ENCODE measurements around the gene APOBEC4. TPM values are rescaled to one million over a fixed set of nuclear protein-coding genes. Genes with fewer than 3 reads are reported as not detected.

The APOBEC4 gene
- total and polyA plus RNA-seq, 8 donors = not detected

GRCh38 chr1:183675883-183676585 lies 22.9 kb upstream of the APOBEC4 start:
- no peak overlapping the region for H3K4me3 ChIP-seq
- DNase-seq = no peak
- WGBS, 5 donors = 71 to 96% (median 88%) methylated on average over 3 of the region's 3 CpGs
- H3K27me3 ChIP-seq = no peaks in the 10 kb centered on the region
- peaks cover 0 to 6% (median 3%) of the 10 kb centered on the region in 4 donors for H3K9me3 ChIP-seq
- intact Hi-C loops (cut with DNase I; ENCODE audit: low total_unique reads) = no loop called here
- H3K27ac ChIP-seq = no peak overlapping the region
- H3K4me1 ChIP-seq = no peaks in the 10 kb centered on the region
- H3K36me3 ChIP-seq = no peaks in the 10 kb centered on the region
- TF ChIP-seq POLR2A (IDR thresholded peaks at IDR 0.05) = no peak

DNA sequence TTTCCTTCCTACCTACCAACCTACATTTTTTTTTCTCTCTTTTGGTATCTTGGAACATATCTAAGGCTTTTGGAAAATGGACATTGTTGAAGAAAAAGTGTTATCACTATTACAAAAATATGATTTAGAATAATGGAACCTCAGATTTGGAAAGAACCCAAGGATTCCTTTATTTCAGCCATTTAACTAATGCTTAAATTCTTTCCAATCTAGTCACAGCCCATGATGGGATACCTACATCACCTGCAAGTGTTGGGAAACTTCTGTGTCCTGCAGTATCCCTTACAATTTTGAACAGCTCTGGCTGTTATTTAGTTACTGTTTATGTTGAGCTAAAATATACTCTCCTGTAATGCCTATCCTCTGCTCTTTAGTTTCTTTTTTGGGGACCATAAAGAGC lies 22.3 kb upstream of the APOBEC4 start:
- Histone ChIP-seq H3K4me3 (no peak overlapping the region), H3K27ac (no peak overlapping the region), H3K9me3 (peaks cover 0 to 7% (median 3%) of the 10 kb centered on the region in 4 donors), H3K4me1 (no peaks in the 10 kb centered on the region), H3K36me3 (no peaks in the 10 kb centered on the region), H3K27me3 (no peaks in the 10 kb centered on the region)
- DNase-seq = no peak
- TF ChIP-seq POLR2A (IDR thresholded peaks at IDR 0.05) (no peak), CTCF (IDR thresholded peaks at IDR 0.05) (no peak), EP300 (IDR thresholded peaks at IDR 0.05) (no peak), POLR2AphosphoS5 (IDR thresholded peaks at IDR 0.05) (no peak)
- intact Hi-C loops (cut with DNase I; ENCODE audit: low total_unique reads) = no loop called here

GRCh38 chr1:183674886-183675285 lies 21.8 kb upstream of the APOBEC4 start:
- DNase-seq = no peak
- intact Hi-C loops (cut with DNase I; ENCODE audit: low total_unique reads) = no loop called here
- Histone ChIP-seq H3K36me3 (no peaks in the 10 kb centered on the region), H3K27me3 (no peaks in the 10 kb centered on the region), H3K4me1 (no peaks in the 10 kb centered on the region), H3K9me3 (peaks cover 0 to 7% (median 3%) of the 10 kb centered on the region in 4 donors), H3K4me3 (no peak overlapping the region), H3K27ac (no peak overlapping the region)
- WGBS, 5 donors = 62 to 82% (median 71%) methylated on average over 2 of the region's 2 CpGs
- no peak for TF ChIP-seq EP300 (IDR thresholded peaks at IDR 0.05)
- no peak for TF ChIP-seq CTCF (IDR thresholded peaks at IDR 0.05)
- no peak for TF ChIP-seq POLR2AphosphoS5 (IDR thresholded peaks at IDR 0.05)
- TF ChIP-seq POLR2A (IDR thresholded peaks at IDR 0.05) = no peak

GRCh38 chr1:183674339-183674738 lies 21.2 kb upstream of the APOBEC4 start:
- 61 to 77% (median 68%) methylated on average over 1 of the region's 1 CpG for WGBS, 5 donors
- no peaks in the 10 kb centered on the region for H3K4me1 ChIP-seq
- TF ChIP-seq EP300 (IDR thresholded peaks at IDR 0.05) (no peak), POLR2AphosphoS5 (IDR thresholded peaks at IDR 0.05) (no peak), CTCF (IDR thresholded peaks at IDR 0.05) (no peak), POLR2A (IDR thresholded peaks at IDR 0.05) (no peak)
- peaks cover 0 to 7% (median 3%) of the 10 kb centered on the region in 4 donors for H3K9me3 ChIP-seq
- H3K27me3 ChIP-seq = no peaks in the 10 kb centered on the region
- no peak overlapping the region for H3K4me3 ChIP-seq
- H3K27ac ChIP-seq = no peak overlapping the region
- intact Hi-C loops (cut with DNase I; ENCODE audit: low total_unique reads) = no loop called here
- peak in 1 of 2 donors; percentile 75 for DNase-seq
- no peaks in the 10 kb centered on the region for H3K36me3 ChIP-seq

DNA sequence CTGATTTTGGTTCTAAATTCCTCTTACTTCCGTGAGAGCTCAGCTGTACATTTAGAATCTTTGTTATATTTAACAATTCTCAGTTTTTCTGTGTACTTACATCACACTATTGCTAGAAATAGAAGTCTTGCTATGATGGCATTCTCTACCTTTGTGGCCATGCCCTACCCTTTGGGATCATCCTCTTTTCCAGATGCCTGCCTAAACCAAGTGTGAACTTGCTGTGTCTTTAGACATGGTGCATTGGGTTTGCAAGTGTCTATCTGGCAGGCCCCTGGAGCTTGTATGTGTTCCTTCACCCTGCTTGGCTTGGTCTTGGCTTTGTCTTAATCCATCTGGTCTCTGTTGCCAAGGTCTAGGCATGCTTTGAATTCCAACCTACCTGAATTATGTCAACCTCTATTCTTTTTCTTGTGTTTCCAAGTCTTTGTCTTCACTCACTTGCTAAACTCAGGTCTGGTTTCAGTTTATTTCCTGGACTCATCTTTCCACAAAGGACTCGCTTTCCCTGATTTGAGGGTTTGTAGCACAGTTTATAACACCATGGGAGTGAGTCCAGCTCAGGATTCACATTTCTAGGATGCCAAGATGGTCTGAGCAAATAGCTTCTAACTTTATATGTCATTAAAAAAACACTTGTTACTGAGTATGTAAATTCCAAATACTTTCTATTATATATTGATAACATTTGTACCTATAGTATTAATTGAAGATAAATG lies 20.6 kb upstream of the APOBEC4 start:
- no peaks in the 10 kb centered on the region for H3K27me3 ChIP-seq
- H3K36me3 ChIP-seq = no peaks in the 10 kb centered on the region
- no peak for TF ChIP-seq POLR2AphosphoS5 (IDR thresholded peaks at IDR 0.05)
- no peaks in the 10 kb centered on the region for H3K4me1 ChIP-seq
- no peak overlapping the region for H3K4me3 ChIP-seq
- no peak overlapping the region for H3K27ac ChIP-seq
- DNase-seq = no peak
- intact Hi-C loops (cut with DNase I; ENCODE audit: low total_unique reads) = no loop called here
- 91 to 97% (median 92%) methylated on average over 2 of the region's 2 CpGs for WGBS, 5 donors
- H3K9me3 ChIP-seq = peaks cover 0 to 7% (median 3%) of the 10 kb centered on the region in 4 donors

All from stomach (tissue), 9 donors.